PC-3 (cell line): ENCODE data around the gene OR12D1. TPM values are rescaled to one million over a fixed set of nuclear protein-coding genes. Genes with fewer than 3 reads are reported as not detected.

ENCODE experiments used
- ATAC-seq: fragments of 200-7000 bp; cut with Tn5 transposase; 2 replicates; pipeline ENCODE4 v1.9.1; 2020; ENCODE audit warnings: mild to moderate bottlenecking, moderate library complexity
- BruUV-seq: library from RNA; stranded (reverse); fragments of 400-500 nt; replicated peaks from 2 replicates; lab custom pipeline; 2021; lab: Mats Ljungman, UMichigan
- CTCF ChIA-PET: fragments of 300-600 bp; sonication (Branson Sonifier 250); formaldehyde crosslinking; loops from one replicate; lab custom pipeline; 2022; ENCODE audit warnings: antibody characterized with exemption; lab: Charles Lee
- POLR2A ChIA-PET: fragments of 300-600 bp; sonication (Branson Sonifier 250); formaldehyde crosslinking; loops from one replicate; lab custom pipeline; 2022; ENCODE audit warnings: antibody characterized with exemption; ENCODE audit not compliant: unreplicated experiment; lab: Charles Lee
- DNase-seq: peaks from one replicate; pipeline ENCODE4 v3.0.0-alpha.2; 2015
- H2AFZ ChIP-seq: fragments of 300-600 bp; sonication (generic); 2 replicates; pipeline ENCODE4 v1.6.0; 2016; ENCODE audit warnings: antibody characterized with exemption, low read length
- H3F3A ChIP-seq: fragments of 300-600 bp; sonication (generic); one replicate; pipeline ENCODE4 v1.6.0; 2017; ENCODE audit warnings: antibody characterized with exemption, low read length, control low read depth, mild to moderate bottlenecking; ENCODE audit not compliant: unreplicated experiment
- H3K27ac ChIP-seq: fragments of 300-600 bp; sonication (generic); 2 replicates; pipeline ENCODE4 v1.5.1; 2016; ENCODE audit warnings: mild to moderate bottlenecking, low read length
- H3K27me3 ChIP-seq: fragments of 300-600 bp; sonication (generic); 2 replicates; pipeline ENCODE4 v1.6.1; 2016; ENCODE audit warnings: low read length, mixed read lengths
- H3K36me3 ChIP-seq: fragments of 300-600 bp; sonication (generic); 2 replicates; pipeline ENCODE4 v1.6.1; 2016; ENCODE audit warnings: low read depth, mixed run types, low read length, mixed read lengths
- H3K4me1 ChIP-seq: fragments of 300-600 bp; sonication (generic); 2 replicates; pipeline ENCODE4 v1.5.1; 2016; ENCODE audit warnings: low read length; ENCODE audit not compliant: insufficient read depth
- H3K4me2 ChIP-seq: fragments of 300-600 bp; sonication (generic); 2 replicates; pipeline ENCODE4 v1.6.0; 2016; ENCODE audit warnings: low read length
- H3K4me3 ChIP-seq: fragments of 300-600 bp; sonication (generic); 2 replicates; pipeline ENCODE4 v1.5.1; 2016; ENCODE audit warnings: mild to moderate bottlenecking, low read length, mixed read lengths
- H3K79me2 ChIP-seq: fragments of 300-600 bp; sonication (generic); 2 replicates; pipeline ENCODE4 v1.6.1; 2017; ENCODE audit warnings: low read length, mixed read lengths
- H3K9ac ChIP-seq: fragments of 300-600 bp; sonication (generic); 2 replicates; pipeline ENCODE4 v1.6.0; 2016; ENCODE audit warnings: mild to moderate bottlenecking, low read length
- H3K9me2 ChIP-seq: fragments of 300-600 bp; sonication (generic); replicated peaks from 2 replicates; pipeline ENCODE4 v1.6.1; 2016; ENCODE audit warnings: mixed run types, low read length, mixed read lengths
- H3K9me3 ChIP-seq: fragments of 300-600 bp; sonication (generic); 2 replicates; pipeline ENCODE4 v1.6.1; 2016; ENCODE audit warnings: low read length, mixed read lengths
- H4K20me1 ChIP-seq: fragments of 300-600 bp; sonication (generic); 2 replicates; pipeline ENCODE4 v1.6.1; 2016; ENCODE audit warnings: low read length, mixed read lengths
- EZH2 ChIP-seq: fragments of 300-600 bp; sonication (generic); IDR thresholded peaks from one replicate; pipeline ENCODE4 v1.6.1; 2017; ENCODE audit warnings: antibody characterized with exemption, mild to moderate bottlenecking, low read length; ENCODE audit not compliant: unreplicated experiment
- EZH2phosphoT487 ChIP-seq: fragments of 300-600 bp; sonication (generic); IDR thresholded peaks from 2 replicates; pipeline ENCODE4 v1.6.1; 2018; ENCODE audit warnings: mild to moderate bottlenecking, antibody characterized with exemption, low read length, borderline replicate concordance
- intact Hi-C: fragments of 100-400 bp; cut with micrococcal nuclease; formaldehyde crosslinking; loops from 2 replicates; pipeline ENCODE4 v1.9.0; 2023
- total RNA-seq: library from RNA; depleted of rRNA; stranded (reverse); fragments of >200 nt; gene quantifications from 2 replicates; pipeline ENCODE4 v1.2.3, GENCODE V29; 2014; rRNA removed
- TF ChIP-seq, protein P1 (sequence below): fragments of 300-600 bp; sonication (generic); conservative IDR thresholded peaks from 2 replicates; pipeline ENCODE4 v1.5.1; 2017; ENCODE audit warnings: antibody characterized with exemption, low read depth, mild to moderate bottlenecking, low read length

The OR12D1 gene
- total RNA-seq, 1 experiment from 2014 or later, result not detected

DNA sequence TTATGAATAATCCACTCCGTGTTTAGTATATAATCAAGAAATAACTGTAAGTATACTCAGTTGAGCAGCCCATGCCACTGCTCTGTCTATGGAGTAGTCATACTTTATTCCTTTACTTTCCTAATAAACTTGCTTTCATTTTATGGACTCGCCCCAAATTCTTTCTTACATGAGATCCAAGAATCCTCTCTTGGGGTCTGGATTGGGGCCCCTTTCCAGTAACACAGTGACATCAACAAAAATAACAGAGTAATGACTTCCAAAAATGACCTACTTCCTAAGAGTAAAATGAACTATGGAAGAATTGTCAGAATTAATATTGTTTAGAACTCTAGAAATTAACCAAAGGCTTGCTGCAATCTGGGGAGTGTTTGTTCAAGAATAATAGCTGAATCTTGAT lies 51.1 kb downstream of the OR12D1 start:
- no TSS peak for BruUV-seq
- intact Hi-C loops, result no loop called here
- no peaks in the 10 kb centered on the region for H3K9me2 ChIP-seq
- no peak for ATAC-seq
- no peaks in the 10 kb centered on the region for H3K36me3 ChIP-seq
- H3K4me2 ChIP-seq, result no peak overlapping the region
- H3K9ac ChIP-seq, result no peak overlapping the region
- no peak overlapping the region for H3K27ac ChIP-seq
- no peaks in the 10 kb centered on the region for H3K79me2 ChIP-seq
- peaks cover 25% of the 10 kb centered on the region; the same call in 1 of the 2 replicates for H3K27me3 ChIP-seq
- H2AFZ ChIP-seq, result no peak overlapping the region
- H3K4me1 ChIP-seq, result peaks cover 16% of the 10 kb centered on the region
- no peak overlapping the region for H3K4me3 ChIP-seq
- DNase-seq, result no peak
- no peaks in the 10 kb centered on the region for H3F3A ChIP-seq
- ChIA-PET CTCF (no interaction called here), POLR2A (no interaction called here)
- no peaks in the 10 kb centered on the region for H4K20me1 ChIP-seq
- no peaks in the 10 kb centered on the region for H3K9me3 ChIP-seq
- TF ChIP-seq, protein P1, sequence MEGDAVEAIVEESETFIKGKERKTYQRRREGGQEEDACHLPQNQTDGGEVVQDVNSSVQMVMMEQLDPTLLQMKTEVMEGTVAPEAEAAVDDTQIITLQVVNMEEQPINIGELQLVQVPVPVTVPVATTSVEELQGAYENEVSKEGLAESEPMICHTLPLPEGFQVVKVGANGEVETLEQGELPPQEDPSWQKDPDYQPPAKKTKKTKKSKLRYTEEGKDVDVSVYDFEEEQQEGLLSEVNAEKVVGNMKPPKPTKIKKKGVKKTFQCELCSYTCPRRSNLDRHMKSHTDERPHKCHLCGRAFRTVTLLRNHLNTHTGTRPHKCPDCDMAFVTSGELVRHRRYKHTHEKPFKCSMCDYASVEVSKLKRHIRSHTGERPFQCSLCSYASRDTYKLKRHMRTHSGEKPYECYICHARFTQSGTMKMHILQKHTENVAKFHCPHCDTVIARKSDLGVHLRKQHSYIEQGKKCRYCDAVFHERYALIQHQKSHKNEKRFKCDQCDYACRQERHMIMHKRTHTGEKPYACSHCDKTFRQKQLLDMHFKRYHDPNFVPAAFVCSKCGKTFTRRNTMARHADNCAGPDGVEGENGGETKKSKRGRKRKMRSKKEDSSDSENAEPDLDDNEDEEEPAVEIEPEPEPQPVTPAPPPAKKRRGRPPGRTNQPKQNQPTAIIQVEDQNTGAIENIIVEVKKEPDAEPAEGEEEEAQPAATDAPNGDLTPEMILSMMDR, result no peak

DNA sequence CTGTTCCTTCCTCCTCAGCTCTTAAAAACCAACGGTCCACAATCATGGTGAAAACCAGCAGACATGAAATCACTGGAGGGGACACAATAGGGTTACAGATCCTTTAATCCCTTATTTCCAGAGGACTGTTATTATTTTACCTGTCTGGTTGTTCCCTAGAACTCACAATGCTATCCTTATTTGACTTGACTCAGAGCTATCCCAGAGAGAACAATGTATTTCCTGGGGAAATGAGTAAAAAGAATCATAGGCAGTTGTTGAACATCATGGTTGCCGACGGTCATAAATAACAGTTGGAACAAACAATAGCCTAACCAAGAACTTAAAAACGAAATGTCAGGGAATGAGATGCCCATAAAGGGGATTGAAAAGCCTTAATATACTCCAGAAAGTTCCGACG lies 51.5 kb downstream of the OR12D1 start:
- POLR2A ChIA-PET, result no interaction called here
- Histone ChIP-seq H4K20me1 (no peaks in the 10 kb centered on the region), H3F3A (no peaks in the 10 kb centered on the region), H3K27me3 (peaks cover 23% of the 10 kb centered on the region), H3K27ac (no peak overlapping the region), H2AFZ (no peak overlapping the region), H3K79me2 (no peaks in the 10 kb centered on the region), H3K9me3 (no peaks in the 10 kb centered on the region), H3K4me3 (no peak overlapping the region), H3K9ac (no peak overlapping the region), H3K4me1 (peaks cover 16% of the 10 kb centered on the region), H3K9me2 (no peaks in the 10 kb centered on the region), H3K36me3 (no peaks in the 10 kb centered on the region), H3K4me2 (no peak overlapping the region)
- no peak for TF ChIP-seq EZH2phosphoT487
- no peak for TF ChIP-seq EZH2
- TF ChIP-seq, protein P1, result no peak
- BruUV-seq, result no TSS peak
- no peak for ATAC-seq
- CTCF ChIA-PET, result no interaction called here
- DNase-seq, result peak; percentile 26
- intact Hi-C loops, result no loop called here

Other genes starting within 250 kb of the OR12D1 start
- gene OR2J2, start 244.0 kb upstream of the OR12D1 start, total RNA-seq, result 0.23 TPM in 1 of 2 replicates, not detected in the other
- gene OR14J1, start 113.2 kb upstream of the OR12D1 start, total RNA-seq, result not detected in 2 replicates
- not detected in 2 replicates for gene OR5V1, start 46.1 kb upstream of the OR12D1 start, total RNA-seq
- not detected in 2 replicates for gene OR12D3, start 39.6 kb upstream of the OR12D1 start, total RNA-seq
- not detected in 2 replicates for gene OR12D2, start 19.3 kb upstream of the OR12D1 start, total RNA-seq
- not detected in 2 replicates for gene OR10C1, start 24.4 kb downstream of the OR12D1 start, total RNA-seq
- not detected in 2 replicates for gene OR11A1, start 42.1 kb downstream of the OR12D1 start, total RNA-seq
- not detected in 2 replicates for gene OR2H1, start 42.2 kb downstream of the OR12D1 start, total RNA-seq
- not detected in 2 replicates for gene MAS1L, start 73.0 kb downstream of the OR12D1 start, total RNA-seq
- gene UBD, start 144.8 kb downstream of the OR12D1 start, total RNA-seq, result not detected in 2 replicates
- gene OR2H2, start 170.2 kb downstream of the OR12D1 start, total RNA-seq, result not detected in 2 replicates
- gene GABBR1, start 218.3 kb downstream of the OR12D1 start, total RNA-seq, result 5.5 and 7.0 TPM in 2 replicates
- not detected in 2 replicates for gene MOG, start 242.2 kb downstream of the OR12D1 start, total RNA-seq